ENCODE data around the gene LPAR5.

LPAR5 gene

DNA sequence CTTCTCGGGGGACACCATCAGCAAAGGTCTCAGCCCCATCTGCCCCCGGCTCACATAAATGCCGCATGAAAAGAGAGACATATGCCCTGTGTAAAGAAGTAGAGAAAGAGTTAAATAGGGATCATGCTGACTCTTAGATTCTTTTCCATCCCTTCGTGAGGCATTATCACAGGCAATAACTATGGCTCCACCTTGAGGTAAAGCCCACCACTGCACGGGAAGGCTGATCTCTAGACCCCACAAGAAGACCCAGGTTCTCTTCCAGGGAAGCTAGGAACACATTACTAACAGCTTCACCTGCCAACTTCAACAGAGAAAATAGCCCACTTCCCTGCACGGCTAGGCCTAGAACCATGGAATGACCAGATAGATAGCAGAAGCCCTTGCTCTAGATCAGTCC, 53.6 kb downstream of the LPAR5 start:
- TF ChIP-seq, protein P1, sequence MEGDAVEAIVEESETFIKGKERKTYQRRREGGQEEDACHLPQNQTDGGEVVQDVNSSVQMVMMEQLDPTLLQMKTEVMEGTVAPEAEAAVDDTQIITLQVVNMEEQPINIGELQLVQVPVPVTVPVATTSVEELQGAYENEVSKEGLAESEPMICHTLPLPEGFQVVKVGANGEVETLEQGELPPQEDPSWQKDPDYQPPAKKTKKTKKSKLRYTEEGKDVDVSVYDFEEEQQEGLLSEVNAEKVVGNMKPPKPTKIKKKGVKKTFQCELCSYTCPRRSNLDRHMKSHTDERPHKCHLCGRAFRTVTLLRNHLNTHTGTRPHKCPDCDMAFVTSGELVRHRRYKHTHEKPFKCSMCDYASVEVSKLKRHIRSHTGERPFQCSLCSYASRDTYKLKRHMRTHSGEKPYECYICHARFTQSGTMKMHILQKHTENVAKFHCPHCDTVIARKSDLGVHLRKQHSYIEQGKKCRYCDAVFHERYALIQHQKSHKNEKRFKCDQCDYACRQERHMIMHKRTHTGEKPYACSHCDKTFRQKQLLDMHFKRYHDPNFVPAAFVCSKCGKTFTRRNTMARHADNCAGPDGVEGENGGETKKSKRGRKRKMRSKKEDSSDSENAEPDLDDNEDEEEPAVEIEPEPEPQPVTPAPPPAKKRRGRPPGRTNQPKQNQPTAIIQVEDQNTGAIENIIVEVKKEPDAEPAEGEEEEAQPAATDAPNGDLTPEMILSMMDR (IDR thresholded peaks at IDR 0.05; ENCODE audit: control insufficient read depth, insufficient read depth, low read depth, low read length, missing control alignments): peak; percentile 20
- H3K4me3 ChIP-seq (ENCODE audit: control insufficient read depth, low read depth, low read length): no peak overlapping the region
- DNase-seq (ENCODE audit: low read depth): no peak

DNA sequence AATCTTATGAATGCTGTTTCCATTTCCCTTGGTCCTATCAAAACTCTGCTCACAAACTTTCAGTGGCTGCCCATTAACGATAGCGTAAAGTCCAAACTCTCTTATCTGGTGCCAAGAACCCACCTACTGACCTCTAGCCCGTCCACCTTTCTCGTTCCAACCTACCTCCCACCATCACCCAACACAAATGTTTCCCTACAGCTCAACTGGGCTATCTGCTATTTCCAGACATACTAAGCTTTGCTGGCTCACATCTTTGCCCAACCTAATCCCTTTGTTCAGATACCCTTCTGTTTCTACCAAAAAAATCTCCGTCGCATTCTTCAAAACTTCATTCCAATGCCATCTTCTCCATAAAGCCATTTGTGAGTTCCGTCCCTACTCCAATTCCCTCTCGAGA, 60.1 kb downstream of the LPAR5 start:
- no peak for DNase-seq (ENCODE audit: low read depth)
- no peak overlapping the region for H3K4me3 ChIP-seq (ENCODE audit: control insufficient read depth, low read depth, low read length)
- TF ChIP-seq, protein P1 (IDR thresholded peaks at IDR 0.05; ENCODE audit: control insufficient read depth, insufficient read depth, low read depth, low read length, missing control alignments): no peak

DNA sequence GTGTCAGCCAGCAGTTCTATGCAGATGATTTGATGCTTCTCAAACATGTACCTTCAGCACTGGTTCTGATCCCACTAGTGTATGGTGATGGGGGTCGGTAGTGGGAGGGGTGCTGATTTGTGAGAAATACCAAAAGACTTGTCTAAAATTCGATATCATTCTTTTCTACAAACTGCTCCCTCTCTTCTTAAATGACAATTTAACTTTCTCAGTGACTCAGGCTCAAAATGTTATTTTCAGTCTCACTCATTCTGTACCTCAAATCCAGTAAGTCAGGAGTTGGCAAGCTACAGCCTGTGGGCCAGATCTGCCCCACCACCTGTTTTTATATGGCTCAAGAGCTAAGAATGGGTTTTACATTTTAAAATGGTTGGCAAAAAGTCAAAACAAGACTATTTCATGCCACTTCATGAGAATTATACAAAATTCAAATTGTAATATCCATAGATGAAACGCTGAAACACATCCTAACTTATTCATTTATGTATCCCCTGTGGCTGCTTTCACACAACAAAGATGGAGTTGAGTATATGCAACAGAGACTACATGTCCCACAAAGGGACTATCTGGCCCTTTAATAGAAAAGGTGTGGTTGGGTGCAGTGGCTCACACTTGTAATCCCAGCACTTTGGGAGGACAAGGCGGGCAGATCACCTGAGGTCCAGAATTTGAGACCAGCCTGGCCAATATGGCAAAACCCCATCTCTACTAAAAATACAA, 61.0 kb downstream of the LPAR5 start:
- DNase-seq (ENCODE audit: low read depth): no peak
- TF ChIP-seq, protein P1 (IDR thresholded peaks at IDR 0.05; ENCODE audit: control insufficient read depth, insufficient read depth, low read depth, low read length, missing control alignments): no peak
- H3K4me3 ChIP-seq (ENCODE audit: control insufficient read depth, low read depth, low read length): no peak overlapping the region

DNA sequence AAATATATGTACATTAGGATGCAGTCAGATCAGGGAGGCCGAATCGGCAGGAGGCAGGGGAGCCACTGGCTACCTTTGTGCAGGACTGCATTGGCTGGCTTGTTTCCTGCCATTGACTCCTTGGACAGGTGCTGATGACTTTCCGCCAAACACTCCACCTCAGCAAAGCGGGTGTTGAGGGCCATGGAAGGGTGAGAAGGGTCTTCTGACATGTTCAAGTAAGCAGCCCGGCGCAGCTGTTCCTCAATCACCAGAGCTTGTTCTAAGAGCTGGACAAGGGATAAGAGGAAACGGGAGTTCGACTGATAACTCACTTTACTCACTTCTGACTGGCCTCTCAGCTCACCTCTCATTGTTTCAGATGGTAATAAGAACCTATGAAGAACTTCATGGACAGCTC, 62.8 kb downstream of the LPAR5 start:
- no peak for DNase-seq (ENCODE audit: low read depth)
- H3K4me3 ChIP-seq (ENCODE audit: control insufficient read depth, low read depth, low read length): no peak overlapping the region
- TF ChIP-seq, protein P1 (IDR thresholded peaks at IDR 0.05; ENCODE audit: control insufficient read depth, insufficient read depth, low read depth, low read length, missing control alignments): no peak

DNA sequence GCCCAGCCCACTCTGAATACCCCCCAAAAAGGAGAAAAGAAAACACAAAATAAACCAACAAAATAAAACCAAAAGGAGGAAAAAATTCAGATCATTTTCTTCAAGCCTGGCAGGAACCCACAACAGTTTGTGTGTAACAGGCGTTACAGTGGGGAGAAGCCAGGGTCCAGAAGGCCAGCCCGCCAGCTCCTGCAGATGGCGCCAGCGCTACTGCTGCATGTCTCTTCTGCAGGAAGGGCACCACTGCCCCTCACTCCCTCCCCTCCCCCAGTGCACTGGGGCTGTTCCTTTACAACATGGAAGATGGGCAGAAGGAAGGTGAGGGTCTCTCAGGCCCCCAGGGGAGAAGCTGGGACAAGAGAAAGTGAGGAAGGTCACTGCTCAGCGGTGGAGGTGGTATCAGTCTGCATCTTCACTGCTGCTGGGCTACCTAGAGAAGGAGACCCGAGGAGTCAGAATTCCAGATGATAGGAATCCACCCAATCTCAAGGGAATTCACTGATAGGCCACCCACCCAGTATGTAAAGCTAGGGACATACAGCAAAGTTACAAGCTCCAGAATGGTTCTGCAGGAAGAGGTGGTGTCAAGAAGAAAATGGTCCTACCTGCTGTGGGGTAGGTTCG, 65.4 kb downstream of the LPAR5 start:
- no peak for DNase-seq (ENCODE audit: low read depth)
- TF ChIP-seq, protein P1 (IDR thresholded peaks at IDR 0.05; ENCODE audit: control insufficient read depth, insufficient read depth, low read depth, low read length, missing control alignments): peak; percentile 59
- no peak overlapping the region for H3K4me3 ChIP-seq (ENCODE audit: control insufficient read depth, low read depth, low read length)

- TF ChIP-seq, protein P1 (IDR thresholded peaks at IDR 0.05; ENCODE audit: control insufficient read depth, insufficient read depth, low read depth, low read length, missing control alignments): no peak
- H3K4me3 ChIP-seq (ENCODE audit: control insufficient read depth, low read depth, low read length): no peak overlapping the region
- DNase-seq (ENCODE audit: low read depth): no peak
Observed at GRCh38 chr12:6569786-6570185, 66.0 kb downstream of the LPAR5 start.

All from AG09309 (cell line).